ENCODE measurements around the gene RNF10. TPM values are rescaled to one million over a fixed set of nuclear protein-coding genes. Genes with fewer than 3 reads are reported as not detected.

Gene RNF10
- total and polyA plus RNA-seq, 2 of the 4 experiments (the other 2 are of a cell fraction): 44.4 to 95.0 TPM

DNA sequence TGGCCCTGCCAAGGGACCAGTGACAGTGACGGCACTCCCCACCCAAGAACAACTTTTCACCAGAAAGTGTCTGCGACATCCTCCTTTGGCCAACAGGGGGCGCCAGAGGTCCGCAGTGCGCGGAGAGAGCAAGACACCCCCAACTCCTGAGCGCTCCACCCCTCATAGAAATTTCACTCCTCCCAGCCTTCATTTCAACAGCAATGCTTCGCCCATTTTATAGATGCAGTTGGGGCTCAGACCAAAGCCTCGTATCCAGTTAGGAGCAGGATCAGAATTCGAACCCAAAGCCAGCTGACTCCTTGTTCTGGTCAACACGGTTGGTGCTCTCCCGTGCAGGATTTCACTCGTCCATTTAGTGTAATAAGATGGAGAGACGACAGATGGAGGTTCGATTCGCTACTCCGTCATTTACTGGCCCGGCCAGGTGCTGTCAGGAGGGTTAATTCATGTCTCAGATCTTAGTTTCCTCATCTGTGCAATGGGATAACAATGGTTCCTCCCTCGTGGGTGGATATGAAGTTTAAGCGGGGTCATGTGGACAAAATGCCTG lies 49.4 kb downstream of the RNF10 start:
- H3K36me3 ChIP-seq (ENCODE audit: control insufficient read depth, insufficient read depth, low read length): peaks cover 11% of the 10 kb centered on the region
- H3K4me1 ChIP-seq (ENCODE audit: control insufficient read depth, insufficient read depth, low read length): no peaks in the 10 kb centered on the region
- H3K79me1 ChIP-seq (ENCODE audit: low read depth in 1 of 2, low read length in 2 of 2): peaks cover 4 to 26% of the 10 kb centered on the region in 2 experiments; a peak in 2 of 4 replicates
- H2AK9ac ChIP-seq (replicated peaks; ENCODE audit: low read depth, low read length, poor library complexity): no peak overlapping the region
- 0 out of 2 replicates have a peak overlapping the region, but pooled peaks have one; percentile 4 for H3K23ac ChIP-seq (ENCODE audit: low read depth, low read length)
- ChIA-PET CTCF (interaction anchor here (1.4 to 1.9 kb wide), 4 partner anchors 66 to 513 kb away, joined by 3 to 11 read pairs (median 5); no protein-coding TSS in a partner anchor), POLR2A (ENCODE audit: unreplicated experiment) (no interaction called here)
- H2AK5ac ChIP-seq (ENCODE audit: low read depth, low read length): no peak overlapping the region
- intact Hi-C loops (cut with micrococcal nuclease): loop anchor here (1.0 to 5.0 kb wide), 8 partner anchors 66 to 527 kb away; partner anchors contain the start of gene UNC119B
- H4K5ac ChIP-seq (ENCODE audit: low read depth, low read length): no peak overlapping the region
- no peak overlapping the region for H2BK20ac ChIP-seq (ENCODE audit: low read depth, low read length)
- no peak overlapping the region for H3K18ac ChIP-seq (ENCODE audit: low read depth, low read length)
- 0 out of 2 replicates have a peak overlapping the region, but pooled peaks have one; percentile 11 for H3K4me3 ChIP-seq (ENCODE audit: insufficient read depth, low read depth, low read length)
- dilution Hi-C loops (cut with HindIII; ENCODE audit: low sequenced_read_pairs, unreplicated experiment): no loop called here
- peak overlapping the region; percentile 13 to 76; a peak in 1 of 4 replicates for H4K8ac ChIP-seq (ENCODE audit: low read depth in 2 of 2, low read length in 2 of 2)
- H3K9me1 ChIP-seq (ENCODE audit: insufficient read depth, low read length): no peaks in the 10 kb centered on the region
- no peak overlapping the region for H4K91ac ChIP-seq (ENCODE audit: insufficient read depth, low read depth, low read length)
- H2BK15ac ChIP-seq (ENCODE audit: low read depth, low read length): no peak overlapping the region
- H3K4ac ChIP-seq (ENCODE audit: low read depth, low read length): no peak overlapping the region
- H2BK120ac ChIP-seq (ENCODE audit: low read depth, low read length): no peak overlapping the region
- no peak overlapping the region for H3K56ac ChIP-seq (ENCODE audit: extremely low read depth, insufficient read depth, low read length)
- H3K9ac ChIP-seq (ENCODE audit: low read depth, low read length): no peak overlapping the region
- no peaks in the 10 kb centered on the region for H3K9me3 ChIP-seq (ENCODE audit: control insufficient read depth, insufficient read depth, low read length)
- BruUV-seq (replicated peaks): no TSS peak
- peak overlapping the region; percentile 88 for H2AFZ ChIP-seq (replicated peaks; ENCODE audit: low read length, poor library complexity)
- H3K27ac ChIP-seq (ENCODE audit: insufficient read depth, low read length): no peak overlapping the region
- 0 out of 2 replicates have a peak, but pooled peaks cover 6% of the 10 kb centered on the region for H4K20me1 ChIP-seq (ENCODE audit: insufficient read depth, low read length)
- in situ Hi-C loops (cut with MboI; ENCODE audit: low sequenced_read_pairs): loop anchor here (5.0 kb wide), 2 partner anchors 129 to 389 kb away; partner anchors contain the start of gene UNC119B
- peaks cover 18% of the 10 kb centered on the region for H3K27me3 ChIP-seq (ENCODE audit: control insufficient read depth, insufficient read depth, low read length)
- 39% methylated on average over 10 of the region's 20 CpGs; no CpG with 5 or more reads in 1 of the 2 experiments for WGBS, 2 experiments (ENCODE audit: extremely low coverage in 2 of 2, insufficient read length in 1 of 2)
- ATAC-seq (ENCODE audit: low read depth): peak; percentile 47; the same call in 1 of the 2 replicates
- peak overlapping the region; percentile 78 for H3K4me2 ChIP-seq (ENCODE audit: low read depth, low read length)
- DNase-seq: peak; percentile 61
- TF ChIP-seq CTCF (conservative IDR thresholded peaks at IDR 0.05; ENCODE audit: low read depth, low read length): peak; percentile 96
- peak; percentile 95 for TF ChIP-seq RAD21 (IDR thresholded peaks at IDR 0.05; ENCODE audit: low read length)
- TF ChIP-seq MAZ (IDR thresholded peaks at IDR 0.05; ENCODE audit: borderline replicate concordance, low read depth, low read length): peak; percentile 81
- peak; percentile 89 for TF ChIP-seq SMC3 (IDR thresholded peaks at IDR 0.05; ENCODE audit: low read depth, low read length)
- TF ChIP-seq NFE2L2 (IDR thresholded peaks at IDR 0.05; ENCODE audit: low read depth, low read length): no peak
- H2BK5ac ChIP-seq (ENCODE audit: low read depth, low read length, poor library complexity, severe bottlenecking): no peak overlapping the region
- H3K14ac ChIP-seq (replicated peaks; ENCODE audit: low read depth, low read length): no peak overlapping the region

Data from IMR-90 (cell line).